ENCODE measurements around the gene FXR1.

Gene FXR1

DNA sequence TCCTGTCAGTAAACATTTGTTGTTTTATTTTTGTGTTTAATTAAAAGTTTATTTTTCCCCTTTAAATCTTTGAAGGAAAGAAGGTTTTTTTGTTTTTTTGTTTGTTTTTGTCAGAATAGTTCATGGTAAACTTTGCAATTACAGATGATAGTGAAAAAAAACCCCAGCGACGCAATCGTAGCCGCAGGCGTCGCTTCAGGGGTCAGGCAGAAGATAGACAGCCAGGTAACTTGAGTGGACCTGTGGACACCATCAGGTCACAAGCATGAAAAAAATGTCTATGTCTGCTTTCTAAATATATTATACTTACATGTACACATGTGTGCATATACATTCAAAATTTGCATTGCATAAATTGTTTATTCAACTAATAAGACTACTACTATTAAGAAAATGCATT lies 58.5 kb downstream of the FXR1 start:
- ATAC-seq (ENCODE audit: insufficient read depth, low read depth) (no peak), DNase-seq (no peak)
- H2AFZ ChIP-seq (ENCODE audit: low read depth, low read length): no peak overlapping the region
- H3K27me3 ChIP-seq (ENCODE audit: insufficient read depth, low read length, poor library complexity): no peaks in the 10 kb centered on the region
- no peak overlapping the region for H3K4me3 ChIP-seq (ENCODE audit: low read depth in 1 of 2, low read length in 2 of 2)
- H3K27ac ChIP-seq (ENCODE audit: low read length): no peak overlapping the region
- H3K4me2 ChIP-seq (ENCODE audit: insufficient read depth, low read length): no peak overlapping the region
- no peaks in the 10 kb centered on the region for H3K79me2 ChIP-seq (ENCODE audit: insufficient read depth, low read length)
- peaks cover 91% of the 10 kb centered on the region for H3K36me3 ChIP-seq (ENCODE audit: insufficient read depth, low read length)
- 0 out of 2 replicates have a peak, but pooled peaks cover 2% of the 10 kb centered on the region for H4K20me1 ChIP-seq (ENCODE audit: insufficient read depth, low read length)
- H3K4me1 ChIP-seq (ENCODE audit: insufficient read depth, low read length): no peaks in the 10 kb centered on the region
- TF ChIP-seq, protein P1, sequence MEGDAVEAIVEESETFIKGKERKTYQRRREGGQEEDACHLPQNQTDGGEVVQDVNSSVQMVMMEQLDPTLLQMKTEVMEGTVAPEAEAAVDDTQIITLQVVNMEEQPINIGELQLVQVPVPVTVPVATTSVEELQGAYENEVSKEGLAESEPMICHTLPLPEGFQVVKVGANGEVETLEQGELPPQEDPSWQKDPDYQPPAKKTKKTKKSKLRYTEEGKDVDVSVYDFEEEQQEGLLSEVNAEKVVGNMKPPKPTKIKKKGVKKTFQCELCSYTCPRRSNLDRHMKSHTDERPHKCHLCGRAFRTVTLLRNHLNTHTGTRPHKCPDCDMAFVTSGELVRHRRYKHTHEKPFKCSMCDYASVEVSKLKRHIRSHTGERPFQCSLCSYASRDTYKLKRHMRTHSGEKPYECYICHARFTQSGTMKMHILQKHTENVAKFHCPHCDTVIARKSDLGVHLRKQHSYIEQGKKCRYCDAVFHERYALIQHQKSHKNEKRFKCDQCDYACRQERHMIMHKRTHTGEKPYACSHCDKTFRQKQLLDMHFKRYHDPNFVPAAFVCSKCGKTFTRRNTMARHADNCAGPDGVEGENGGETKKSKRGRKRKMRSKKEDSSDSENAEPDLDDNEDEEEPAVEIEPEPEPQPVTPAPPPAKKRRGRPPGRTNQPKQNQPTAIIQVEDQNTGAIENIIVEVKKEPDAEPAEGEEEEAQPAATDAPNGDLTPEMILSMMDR (IDR thresholded peaks at IDR 0.05; ENCODE audit: borderline replicate concordance, extremely low read depth, low read length, poor library complexity, severe bottlenecking): no peak
- no peak for TF ChIP-seq EZH2 (IDR thresholded peaks at IDR 0.05; ENCODE audit: borderline replicate concordance, low read depth, low read length, severe bottlenecking)
- H3K9ac ChIP-seq (ENCODE audit: low read depth, low read length): no peak overlapping the region
- H3K9me3 ChIP-seq (ENCODE audit: insufficient read depth, low read length, severe bottlenecking): no peaks in the 10 kb centered on the region

GRCh38 chr3:180973543-180973942 lies 61.1 kb downstream of the FXR1 start:
- H2AFZ ChIP-seq (ENCODE audit: low read depth, low read length): no peak overlapping the region
- H3K27me3 ChIP-seq (ENCODE audit: insufficient read depth, low read length, poor library complexity): no peaks in the 10 kb centered on the region
- H3K36me3 ChIP-seq (ENCODE audit: insufficient read depth, low read length): peaks cover 88% of the 10 kb centered on the region
- H4K20me1 ChIP-seq (ENCODE audit: insufficient read depth, low read length): 0 out of 2 replicates have a peak, but pooled peaks cover 2% of the 10 kb centered on the region
- H3K4me3 ChIP-seq (ENCODE audit: low read depth in 1 of 2, low read length in 2 of 2): no peak overlapping the region
- H3K9me3 ChIP-seq (ENCODE audit: insufficient read depth, low read length, severe bottlenecking): no peaks in the 10 kb centered on the region
- no peak overlapping the region for H3K4me2 ChIP-seq (ENCODE audit: insufficient read depth, low read length)
- no peak overlapping the region for H3K9ac ChIP-seq (ENCODE audit: low read depth, low read length)
- no peak overlapping the region for H3K27ac ChIP-seq (ENCODE audit: low read length)
- TF ChIP-seq EZH2 (IDR thresholded peaks at IDR 0.05; ENCODE audit: borderline replicate concordance, low read depth, low read length, severe bottlenecking): no peak
- TF ChIP-seq, protein P1 (IDR thresholded peaks at IDR 0.05; ENCODE audit: borderline replicate concordance, extremely low read depth, low read length, poor library complexity, severe bottlenecking): no peak
- no peaks in the 10 kb centered on the region for H3K79me2 ChIP-seq (ENCODE audit: insufficient read depth, low read length)
- ATAC-seq (ENCODE audit: insufficient read depth, low read depth): no peak
- no peaks in the 10 kb centered on the region for H3K4me1 ChIP-seq (ENCODE audit: insufficient read depth, low read length)
- DNase-seq: no peak

GRCh38 chr3:180974286-180974685 lies 61.8 kb downstream of the FXR1 start:
- no peaks in the 10 kb centered on the region for H3K27me3 ChIP-seq (ENCODE audit: insufficient read depth, low read length, poor library complexity)
- 0 out of 2 replicates have a peak, but pooled peaks cover 2% of the 10 kb centered on the region for H4K20me1 ChIP-seq (ENCODE audit: insufficient read depth, low read length)
- DNase-seq (no peak), ATAC-seq (ENCODE audit: insufficient read depth, low read depth) (no peak)
- no peak overlapping the region for H3K27ac ChIP-seq (ENCODE audit: low read length)
- H2AFZ ChIP-seq (ENCODE audit: low read depth, low read length): no peak overlapping the region
- H3K9ac ChIP-seq (ENCODE audit: low read depth, low read length): no peak overlapping the region
- no peak overlapping the region for H3K4me3 ChIP-seq (ENCODE audit: low read depth in 1 of 2, low read length in 2 of 2)
- H3K9me3 ChIP-seq (ENCODE audit: insufficient read depth, low read length, severe bottlenecking): no peaks in the 10 kb centered on the region
- no peaks in the 10 kb centered on the region for H3K79me2 ChIP-seq (ENCODE audit: insufficient read depth, low read length)
- H3K36me3 ChIP-seq (ENCODE audit: insufficient read depth, low read length): peaks cover 88% of the 10 kb centered on the region
- H3K4me2 ChIP-seq (ENCODE audit: insufficient read depth, low read length): no peak overlapping the region
- TF ChIP-seq EZH2 (IDR thresholded peaks at IDR 0.05; ENCODE audit: borderline replicate concordance, low read depth, low read length, severe bottlenecking): no peak
- TF ChIP-seq, protein P1 (IDR thresholded peaks at IDR 0.05; ENCODE audit: borderline replicate concordance, extremely low read depth, low read length, poor library complexity, severe bottlenecking): no peak
- H3K4me1 ChIP-seq (ENCODE audit: insufficient read depth, low read length): no peaks in the 10 kb centered on the region

GRCh38 chr3:180977498-180977897 lies 65.0 kb downstream of the FXR1 start:
- peaks cover 69% of the 10 kb centered on the region for H3K36me3 ChIP-seq (ENCODE audit: insufficient read depth, low read length)

More at GRCh38 chr3:180977498-180977897, 65.0 kb downstream of the FXR1 start:
- Histone ChIP-seq H3K9me3 (ENCODE audit: insufficient read depth, low read length, severe bottlenecking) (no peaks in the 10 kb centered on the region), H3K27ac (ENCODE audit: low read length) (no peak overlapping the region), H3K79me2 (ENCODE audit: insufficient read depth, low read length) (no peaks in the 10 kb centered on the region), H2AFZ (ENCODE audit: low read depth, low read length) (no peak overlapping the region), H3K9ac (ENCODE audit: low read depth, low read length) (no peak overlapping the region), H3K4me1 (ENCODE audit: insufficient read depth, low read length) (no peaks in the 10 kb centered on the region), H3K4me2 (ENCODE audit: insufficient read depth, low read length) (no peak overlapping the region), H3K27me3 (ENCODE audit: insufficient read depth, low read length, poor library complexity) (no peaks in the 10 kb centered on the region), H4K20me1 (ENCODE audit: insufficient read depth, low read length) (no peaks in the 10 kb centered on the region), H3K4me3 (ENCODE audit: low read depth in 1 of 2, low read length in 2 of 2) (no peak overlapping the region)
- ATAC-seq (ENCODE audit: insufficient read depth, low read depth) (no peak), DNase-seq (no peak)
- no peak for TF ChIP-seq EZH2 (IDR thresholded peaks at IDR 0.05; ENCODE audit: borderline replicate concordance, low read depth, low read length, severe bottlenecking)
- TF ChIP-seq, protein P1 (IDR thresholded peaks at IDR 0.05; ENCODE audit: borderline replicate concordance, extremely low read depth, low read length, poor library complexity, severe bottlenecking): no peak

Measured in DND-41 (cell line).